SK-N-SH treated with all-trans-retinoic acid at 6 μM for 48 hours (cell line): ENCODE data around the gene MYCBP2.

Experiments
- ATAC-seq: fragments of 200-7000 bp; cut with Tn5 transposase; 3 replicates; pipeline ENCODE4 v1.9.1; 2020; ENCODE audit warnings: mild to moderate bottlenecking, moderate library complexity
- ARNTL ChIP-seq: fragments of 450-650 bp; formaldehyde crosslinking; IDR thresholded peaks from 2 replicates; pipeline ENCODE4 v1.5.0; 2020; ENCODE audit warnings: low read depth, mild to moderate bottlenecking, moderate library complexity, borderline replicate concordance
- BACH2 ChIP-seq: fragments of 250-450 bp; sonication (Bioruptor Pico); IDR thresholded peaks from 2 replicates; pipeline ENCODE4 v1.9.0; 2021; ENCODE audit warnings: mild to moderate bottlenecking, borderline replicate concordance
- CREB5 ChIP-seq: fragments of 250-450 bp; sonication (Bioruptor Pico); IDR thresholded peaks from 2 replicates; pipeline ENCODE4 v1.5.1; 2020; ENCODE audit warnings: low read depth, mild to moderate bottlenecking, moderate library complexity
- CSDC2 ChIP-seq: fragments of 250-450 bp; sonication (Bioruptor Pico); IDR thresholded peaks from 2 replicates; pipeline ENCODE4 v1.5.0; 2020; ENCODE audit warnings: mild to moderate bottlenecking, moderate library complexity
- CSRNP3 ChIP-seq: fragments of 250-450 bp; sonication (Bioruptor Pico); IDR thresholded peaks from 2 replicates; pipeline ENCODE4 v1.5.1; 2021; ENCODE audit warnings: mild to moderate bottlenecking, moderate library complexity
- ESRRG ChIP-seq: fragments of 250-450 bp; sonication (Bioruptor Pico); IDR thresholded peaks from 2 replicates; pipeline ENCODE4 v1.6.1; 2021; ENCODE audit warnings: mild to moderate bottlenecking
- GLIS3 ChIP-seq: fragments of 250-450 bp; sonication (Bioruptor Pico); IDR thresholded peaks from 2 replicates; pipeline ENCODE4 v1.5.0; 2020; ENCODE audit warnings: mild to moderate bottlenecking, moderate library complexity
- ISL1 ChIP-seq: fragments of 250-450 bp; sonication (Bioruptor Pico); IDR thresholded peaks from 2 replicates; pipeline ENCODE4 v2.1.2; 2022; ENCODE audit warnings: mild to moderate bottlenecking, moderate library complexity
- PATZ1 ChIP-seq: fragments of 250-450 bp; sonication (Bioruptor Pico); IDR thresholded peaks from 2 replicates; pipeline ENCODE4 v1.8.0; 2020; ENCODE audit warnings: mild to moderate bottlenecking, moderate library complexity, borderline replicate concordance
- PPARA ChIP-seq: fragments of 250-450 bp; sonication (Bioruptor Pico); IDR thresholded peaks from 2 replicates; pipeline ENCODE4 v1.5.0; 2020; ENCODE audit warnings: mild to moderate bottlenecking, borderline replicate concordance
- RARB ChIP-seq: fragments of 250-450 bp; sonication (Bioruptor Pico); IDR thresholded peaks from 2 replicates; pipeline ENCODE4 v1.8.0; 2021; ENCODE audit warnings: mild to moderate bottlenecking, moderate library complexity
- SNAI2 ChIP-seq: fragments of 250-450 bp; sonication (Bioruptor Pico); IDR thresholded peaks from 2 replicates; pipeline ENCODE4 v1.5.0; 2020; ENCODE audit warnings: mild to moderate bottlenecking, moderate library complexity
- TCF4 ChIP-seq: fragments of 250-450 bp; sonication (Bioruptor Pico); IDR thresholded peaks from 2 replicates; pipeline ENCODE4 v1.8.0; 2021; ENCODE audit warnings: mild to moderate bottlenecking, moderate library complexity, borderline replicate concordance
- TOX ChIP-seq: fragments of 250-450 bp; sonication (Bioruptor Pico); IDR thresholded peaks from 2 replicates; pipeline ENCODE4 v1.8.0; 2021; ENCODE audit warnings: mild to moderate bottlenecking, moderate library complexity, borderline replicate concordance
- TSHZ2 ChIP-seq: fragments of 250-450 bp; sonication (Bioruptor Pico); IDR thresholded peaks from 2 replicates; pipeline ENCODE4 v1.5.0; 2020; ENCODE audit warnings: mild to moderate bottlenecking, moderate library complexity
- ZC3H10 ChIP-seq: fragments of 250-450 bp; sonication (Bioruptor Pico); IDR thresholded peaks from 2 replicates; pipeline ENCODE4 v1.5.1; 2021; ENCODE audit warnings: mild to moderate bottlenecking, moderate library complexity
- ZFP3 ChIP-seq: fragments of 250-450 bp; sonication (Bioruptor Pico); IDR thresholded peaks from 2 replicates; pipeline ENCODE4 v1.5.0; 2020; ENCODE audit warnings: mild to moderate bottlenecking, moderate library complexity
- ZFP30 ChIP-seq: fragments of 450-650 bp; formaldehyde crosslinking; IDR thresholded peaks from 2 replicates; pipeline ENCODE4 v1.5.0; 2022; ENCODE audit warnings: mild to moderate bottlenecking, moderate library complexity
- ZNF565 ChIP-seq: fragments of 450-650 bp; formaldehyde crosslinking; conservative IDR thresholded peaks from 2 replicates; pipeline ENCODE4 v1.5.0; 2020; ENCODE audit warnings: low read depth, mild to moderate bottlenecking, moderate library complexity
- ZNF70 ChIP-seq: fragments of 450-650 bp; formaldehyde crosslinking; IDR thresholded peaks from 2 replicates; pipeline ENCODE4 v1.5.0; 2020; ENCODE audit warnings: mild to moderate bottlenecking, moderate library complexity
- TF ChIP-seq, protein P1 (sequence below): fragments of 250-450 bp; sonication (Bioruptor Pico); IDR thresholded peaks from 2 replicates; pipeline ENCODE4 v1.8.0; 2021; ENCODE audit warnings: low read depth, mild to moderate bottlenecking, moderate library complexity, borderline replicate concordance

MYCBP2 gene

GRCh38 chr13:77305266-77305665 is 21.6 kb downstream of the MYCBP2 start:
- no peak for TF ChIP-seq ZFP30 (CRISPR knock-in tag)
- no peak for TF ChIP-seq ISL1 (CRISPR knock-in tag)
- no peak for TF ChIP-seq TCF4
- no peak for TF ChIP-seq GLIS3 (CRISPR knock-in tag)
- TF ChIP-seq ZNF70 (CRISPR knock-in tag): no peak
- TF ChIP-seq CSRNP3 (CRISPR knock-in tag): no peak
- TF ChIP-seq PPARA (CRISPR knock-in tag): no peak
- TF ChIP-seq TOX: no peak
- no peak for TF ChIP-seq PATZ1 (CRISPR knock-in tag)
- TF ChIP-seq ESRRG (CRISPR knock-in tag): no peak
- TF ChIP-seq ZC3H10 (CRISPR knock-in tag): no peak
- TF ChIP-seq CREB5 (CRISPR knock-in tag): no peak
- TF ChIP-seq TSHZ2 (CRISPR knock-in tag): no peak
- no peak for TF ChIP-seq RARB (CRISPR knock-in tag)
- no peak for TF ChIP-seq ZFP3 (CRISPR knock-in tag)
- TF ChIP-seq ARNTL (CRISPR knock-in tag): no peak
- TF ChIP-seq ZNF565: no peak
- TF ChIP-seq SNAI2 (CRISPR knock-in tag): no peak
- ATAC-seq: no peak

DNA sequence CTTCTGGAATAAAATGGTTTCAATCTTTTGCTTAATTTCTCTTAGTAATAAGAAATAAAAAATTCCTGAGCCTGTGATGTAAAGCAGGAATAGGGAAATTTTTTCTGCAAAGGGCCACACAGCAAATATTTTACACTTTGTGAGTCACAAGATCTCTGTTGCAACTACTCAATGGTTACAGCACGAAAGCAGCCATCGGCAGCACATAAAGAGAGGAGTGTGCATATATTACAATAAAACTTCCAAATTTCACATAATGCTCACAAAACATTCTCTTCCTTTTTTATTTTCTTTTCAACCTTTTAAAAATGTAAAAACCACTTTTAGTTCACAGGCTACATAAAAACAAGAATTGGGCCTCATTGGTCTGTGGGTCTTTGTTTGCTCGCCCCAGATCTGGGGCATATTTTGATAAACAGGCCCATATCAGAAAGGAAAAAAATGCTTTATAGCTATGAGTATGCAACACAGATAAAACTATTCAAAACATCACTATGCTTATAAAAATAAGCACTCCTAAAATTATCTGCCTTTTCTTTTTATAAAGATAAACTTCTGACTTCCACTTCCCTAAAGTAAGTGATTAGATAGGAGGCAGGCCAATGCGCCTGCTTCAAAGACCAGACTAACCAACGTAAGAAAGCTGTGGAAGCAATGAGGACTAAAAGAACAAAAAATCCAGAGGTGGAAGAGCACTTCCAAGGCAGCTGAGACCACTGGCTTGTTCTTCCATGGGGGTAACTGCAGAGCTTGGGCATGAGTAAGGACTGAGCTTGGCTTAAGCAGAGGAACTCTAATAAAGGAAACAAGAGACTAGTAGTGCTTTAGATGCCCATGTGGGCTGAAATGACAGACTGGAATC is 26.5 kb downstream of the MYCBP2 start:
- ATAC-seq: peak; percentile 86
- TF ChIP-seq, protein P1, sequence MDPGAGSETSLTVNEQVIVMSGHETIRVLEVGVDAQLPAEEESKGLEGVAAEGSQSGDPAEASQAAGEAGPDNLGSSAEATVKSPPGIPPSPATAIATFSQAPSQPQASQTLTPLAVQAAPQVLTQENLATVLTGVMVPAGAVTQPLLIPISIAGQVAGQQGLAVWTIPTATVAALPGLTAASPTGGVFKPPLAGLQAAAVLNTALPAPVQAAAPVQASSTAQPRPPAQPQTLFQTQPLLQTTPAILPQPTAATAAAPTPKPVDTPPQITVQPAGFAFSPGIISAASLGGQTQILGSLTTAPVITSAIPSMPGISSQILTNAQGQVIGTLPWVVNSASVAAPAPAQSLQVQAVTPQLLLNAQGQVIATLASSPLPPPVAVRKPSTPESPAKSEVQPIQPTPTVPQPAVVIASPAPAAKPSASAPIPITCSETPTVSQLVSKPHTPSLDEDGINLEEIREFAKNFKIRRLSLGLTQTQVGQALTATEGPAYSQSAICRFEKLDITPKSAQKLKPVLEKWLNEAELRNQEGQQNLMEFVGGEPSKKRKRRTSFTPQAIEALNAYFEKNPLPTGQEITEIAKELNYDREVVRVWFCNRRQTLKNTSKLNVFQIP (CRISPR knock-in tag): no peak
- no peak for TF ChIP-seq TCF4
- no peak for TF ChIP-seq ZFP30 (CRISPR knock-in tag)
- TF ChIP-seq TOX: no peak
- TF ChIP-seq PATZ1 (CRISPR knock-in tag): no peak
- no peak for TF ChIP-seq CSDC2 (CRISPR knock-in tag)
- no peak for TF ChIP-seq BACH2 (CRISPR knock-in tag)
- no peak for TF ChIP-seq GLIS3 (CRISPR knock-in tag)
- no peak for TF ChIP-seq ZNF565
